Measurements from ENCODE around the gene ABCG1.
"Not testable (repeated sequence)": the region's sequence is repeated elsewhere in the genome, so short reads cannot be mapped to it uniquely, and the experiment has no call there.

DNA sequence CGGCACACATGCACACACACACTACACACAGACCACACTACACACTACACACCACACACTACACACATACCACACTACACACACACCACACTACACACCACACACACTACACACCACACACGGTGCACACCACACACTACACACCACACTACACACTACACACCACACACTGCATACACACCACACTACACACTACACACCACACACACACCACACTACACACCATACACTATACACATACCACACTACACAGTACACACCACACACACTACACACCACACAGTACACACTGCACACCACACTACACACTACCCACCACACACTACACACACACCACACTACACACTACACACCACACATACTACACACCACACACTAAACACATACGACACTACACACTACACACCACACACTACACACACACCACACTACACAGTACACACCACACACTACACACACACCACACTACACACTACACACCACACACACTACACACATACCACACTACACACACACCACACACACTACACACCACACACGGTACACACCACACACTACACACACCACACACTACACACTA lies 73.7 kb downstream of the ABCG1 start:
- TF ChIP-seq CTCF, POLR2A, POLR2AphosphoS5, EP300 (IDR thresholded peaks at IDR 0.05): not testable (repeated sequence)
